H9 (cell line): ENCODE measurements around the gene C15orf62. TPM values are rescaled to one million over a fixed set of nuclear protein-coding genes. Genes with fewer than 3 reads are reported as not detected.
A peak's percentile ranks its signal among the peaks of the same experiment; 100 is the strongest.

ENCODE experiments used
- DNase-seq: peaks from one replicate; pipeline ENCODE4 v3.0.0-alpha.2; 2017
- H2AFZ ChIP-seq: one replicate; pipeline ENCODE4 v1.6.1; 2013; ENCODE audit warnings: mild to moderate bottlenecking, low read length, control low read depth, moderate library complexity
- H2AK5ac ChIP-seq: 2 replicates; pipeline ENCODE4 v1.6.1; 2013; ENCODE audit warnings: low read length, control low read depth, mixed read lengths; ENCODE audit not compliant: insufficient read length
- H2BK120ac ChIP-seq: one replicate; pipeline ENCODE4 v1.6.1; 2013; ENCODE audit warnings: low read depth, mild to moderate bottlenecking, low read length, control low read depth, inconsistent platforms; ENCODE audit not compliant: poor library complexity, severe bottlenecking
- H2BK12ac ChIP-seq: 2 replicates; pipeline ENCODE4 v1.6.1; 2013; ENCODE audit warnings: low read length, control low read depth, mixed read lengths, low read depth; ENCODE audit not compliant: insufficient read length
- H2BK15ac ChIP-seq: 2 replicates; pipeline ENCODE4 v1.6.1; 2013; ENCODE audit warnings: low read depth, low read length, control low read depth
- H2BK20ac ChIP-seq: one replicate; pipeline ENCODE4 v1.6.1; 2013; ENCODE audit warnings: low read depth, mild to moderate bottlenecking, low read length, control low read depth, inconsistent platforms; ENCODE audit not compliant: poor library complexity, severe bottlenecking
- H2BK5ac ChIP-seq: 2 replicates; pipeline ENCODE4 v1.6.1; 2013; ENCODE audit warnings: low read length, control low read depth, mixed read lengths; ENCODE audit not compliant: insufficient read length
- H3K14ac ChIP-seq: 2 replicates; pipeline ENCODE4 v1.6.1; 2013; ENCODE audit warnings: low read length, control low read depth; ENCODE audit not compliant: insufficient read depth
- H3K18ac ChIP-seq: 2 replicates; pipeline ENCODE4 v1.6.1; 2013; ENCODE audit warnings: low read depth, mild to moderate bottlenecking, mixed read lengths, low read length, control low read depth; ENCODE audit not compliant: insufficient read length
- H3K23ac ChIP-seq: 2 replicates; pipeline ENCODE4 v1.6.1; 2013; ENCODE audit warnings: low read length, control low read depth, mixed read lengths, low read depth; ENCODE audit not compliant: insufficient read length
- H3K23me2 ChIP-seq: 2 replicates; pipeline ENCODE4 v1.6.1; 2013; ENCODE audit warnings: low read depth, mild to moderate bottlenecking, mixed read lengths, low read length, control low read depth; ENCODE audit not compliant: insufficient read length, poor library complexity, severe bottlenecking
- H3K27ac ChIP-seq: 2 replicates; pipeline ENCODE4 v1.5.1; 2013; ENCODE audit warnings: low read length, control low read depth, mixed read lengths, low read depth; ENCODE audit not compliant: insufficient read length
- H3K27me3 ChIP-seq: 2 replicates; pipeline ENCODE4 v1.6.1; 2013; ENCODE audit warnings: low read length, control low read depth, inconsistent platforms; ENCODE audit not compliant: insufficient read depth
- H3K4ac ChIP-seq: 2 replicates; pipeline ENCODE4 v1.6.1; 2013; ENCODE audit warnings: low read depth, mild to moderate bottlenecking, control low read depth, inconsistent platforms, low read length, moderate library complexity
- H3K4me1 ChIP-seq: 2 replicates; pipeline ENCODE4 v1.6.1; 2013; ENCODE audit warnings: low read length, control low read depth, inconsistent platforms; ENCODE audit not compliant: insufficient read depth
- H3K4me2 ChIP-seq: 2 replicates; pipeline ENCODE4 v1.6.1; 2013; ENCODE audit warnings: low read length, control low read depth, mixed read lengths; ENCODE audit not compliant: insufficient read length, insufficient read depth
- H3K56ac ChIP-seq: 2 replicates; pipeline ENCODE4 v1.6.1; 2013; ENCODE audit warnings: low read depth, mild to moderate bottlenecking, mixed read lengths, low read length, control low read depth; ENCODE audit not compliant: insufficient read length
- H3K79me1 ChIP-seq: 2 replicates; pipeline ENCODE4 v1.6.1; 2013; ENCODE audit warnings: low read depth, mild to moderate bottlenecking, moderate library complexity, low read length, control low read depth, inconsistent platforms; ENCODE audit not compliant: insufficient read depth, poor library complexity, severe bottlenecking
- H3K79me2 ChIP-seq: 2 replicates; pipeline ENCODE4 v1.6.1; 2013; ENCODE audit warnings: low read length, control low read depth, inconsistent platforms; ENCODE audit not compliant: insufficient read depth
- H3K9ac ChIP-seq: 2 replicates; pipeline ENCODE4 v1.6.1; 2013; ENCODE audit warnings: low read length, control low read depth, mixed read lengths; ENCODE audit not compliant: insufficient read length; ENCODE audit errors: extremely low read depth
- H3K9me3 ChIP-seq: one replicate; pipeline ENCODE4 v1.6.1; 2013; ENCODE audit warnings: low read depth, low read length, inconsistent platforms; ENCODE audit not compliant: control insufficient read depth
- H3T11ph ChIP-seq: one replicate; pipeline ENCODE4 v1.6.1; 2013; ENCODE audit warnings: mild to moderate bottlenecking, low read length, control low read depth, inconsistent platforms
- H4K20me1 ChIP-seq: one replicate; pipeline ENCODE4 v1.6.1; 2013; ENCODE audit not compliant: control insufficient read depth, insufficient read length, insufficient read depth
- H4K5ac ChIP-seq: 2 replicates; pipeline ENCODE4 v1.6.1; 2013; ENCODE audit warnings: low read depth, mild to moderate bottlenecking, mixed read lengths, low read length, control low read depth; ENCODE audit not compliant: insufficient read length
- H4K8ac ChIP-seq: replicated peaks from 2 replicates; pipeline ENCODE4 v1.6.1; 2013; ENCODE audit warnings: low read length, control low read depth, mixed read lengths, low read depth; ENCODE audit not compliant: insufficient read length
- H4K91ac ChIP-seq: 2 replicates; pipeline ENCODE4 v1.6.1; 2013; ENCODE audit warnings: low read depth, mild to moderate bottlenecking, moderate library complexity, mixed read lengths, low read length, control low read depth; ENCODE audit not compliant: insufficient read length
- H3K27ac Mint-ChIP-seq, 3 experiments: 2 replicates in 2 of 3; 3 replicates in 1 of 3; pipeline ENCODE4 v1.8.0; 2020 to 2021; ENCODE audit warnings: mixed read lengths in 3 of 3, mild to moderate bottlenecking in 1 of 3, moderate library complexity in 1 of 3
- H3K27me3 Mint-ChIP-seq: 2 replicates; pipeline ENCODE4 v1.8.0; 2021; ENCODE audit warnings: low read depth, mild to moderate bottlenecking, moderate library complexity, mixed read lengths
- H3K36me3 Mint-ChIP-seq, 3 experiments: 2 replicates in 2 of 3; 3 replicates in 1 of 3; pipeline ENCODE4 v1.8.0; 2020 to 2021; ENCODE audit warnings: low read depth in 3 of 3, mixed read lengths in 3 of 3; ENCODE audit not compliant: insufficient read depth in 1 of 3
- H3K4me1 Mint-ChIP-seq, 2 experiments: 2 replicates each; pipeline ENCODE4 v1.8.0; 2020; ENCODE audit warnings: mixed read lengths in 2 of 2
- H3K4me3 Mint-ChIP-seq, 2 experiments: 2 replicates in 1 of 2; 3 replicates in 1 of 2; pipeline ENCODE4 v1.8.0; 2020 to 2021; ENCODE audit warnings: mild to moderate bottlenecking in 2 of 2, mixed read lengths in 2 of 2, moderate library complexity in 1 of 2
- H3K9me3 Mint-ChIP-seq, 2 experiments: 2 replicates in 1 of 2; 3 replicates in 1 of 2; pipeline ENCODE4 v1.8.0; 2020; ENCODE audit warnings: mild to moderate bottlenecking in 2 of 2, mixed read lengths in 2 of 2, moderate library complexity in 1 of 2
- whole genome bisulfite sequencing: extraction: QIAGEN DNeasy Blood & Tissue Kit; methylation state at CpG from one replicate; pipeline ENCODE4 v1.1.7; 2013; ENCODE audit warnings: missing lambda C conversion rate, low lambda C conversion rate, mixed read lengths; ENCODE audit not compliant: insufficient read length; ENCODE audit errors: extremely low coverage; 5-methylcytosine and 5-hydroxymethylcytosine counted together
- total RNA-seq: library from RNA; stranded (reverse); gene quantifications from 2 replicates; pipeline ENCODE4 v1.2.1, GENCODE V29; 2021
- TF ChIP-seq, protein P1 (sequence below): fragments of 200-600 bp; sonication (generic); conservative IDR thresholded peaks from 3 replicates; pipeline ENCODE4 v1.8.0; 2021; ENCODE audit warnings: antibody characterized with exemption, mild to moderate bottlenecking

Gene C15orf62
- total RNA-seq, 1 experiment from 2014 or later = 0.70 TPM

DNA sequence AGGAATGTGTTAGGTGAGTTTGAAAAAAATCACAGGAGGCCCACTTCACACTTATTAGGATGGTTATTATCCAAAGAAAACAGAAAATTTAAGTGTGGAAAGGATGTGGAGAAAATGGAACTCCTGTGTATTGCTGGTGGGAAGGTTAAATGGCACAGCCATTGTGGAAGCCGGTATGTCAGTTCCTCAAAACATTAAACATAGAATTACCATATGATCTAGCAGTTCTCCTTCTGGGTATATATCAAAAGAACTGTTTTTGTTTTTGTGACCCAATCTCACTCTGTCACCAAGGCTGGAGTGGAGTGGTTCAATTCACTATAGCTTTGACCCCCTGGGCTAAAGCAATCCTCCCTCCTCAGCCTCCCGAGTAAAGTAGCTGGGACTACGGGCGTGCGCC is 26.7 kb downstream of the C15orf62 start:
- no peak overlapping the region for H3K23ac ChIP-seq
- H2BK5ac ChIP-seq = no peak overlapping the region
- Mint-ChIP-seq H3K9me3 (no peaks in the 10 kb centered on the region), H3K4me1 (peaks cover 32 to 38% of the 10 kb centered on the region in 2 experiments), H3K36me3 (peaks cover 13 to 21% (median 14%) of the 10 kb centered on the region in 3 experiments; a peak in 5 of 7 replicates), H3K4me3 (no peak overlapping the region), H3K27me3 (no peaks in the 10 kb centered on the region), H3K27ac (peak overlapping the region in 2 of 3 experiments; percentile 37 to 89; a peak in 3 of 7 replicates)
- H3K9ac ChIP-seq = no peak overlapping the region
- H3T11ph ChIP-seq = no peak overlapping the region
- H3K79me2 ChIP-seq = no peaks in the 10 kb centered on the region
- H3K23me2 ChIP-seq = no peaks in the 10 kb centered on the region
- no peak overlapping the region for H4K91ac ChIP-seq
- TF ChIP-seq, protein P1, sequence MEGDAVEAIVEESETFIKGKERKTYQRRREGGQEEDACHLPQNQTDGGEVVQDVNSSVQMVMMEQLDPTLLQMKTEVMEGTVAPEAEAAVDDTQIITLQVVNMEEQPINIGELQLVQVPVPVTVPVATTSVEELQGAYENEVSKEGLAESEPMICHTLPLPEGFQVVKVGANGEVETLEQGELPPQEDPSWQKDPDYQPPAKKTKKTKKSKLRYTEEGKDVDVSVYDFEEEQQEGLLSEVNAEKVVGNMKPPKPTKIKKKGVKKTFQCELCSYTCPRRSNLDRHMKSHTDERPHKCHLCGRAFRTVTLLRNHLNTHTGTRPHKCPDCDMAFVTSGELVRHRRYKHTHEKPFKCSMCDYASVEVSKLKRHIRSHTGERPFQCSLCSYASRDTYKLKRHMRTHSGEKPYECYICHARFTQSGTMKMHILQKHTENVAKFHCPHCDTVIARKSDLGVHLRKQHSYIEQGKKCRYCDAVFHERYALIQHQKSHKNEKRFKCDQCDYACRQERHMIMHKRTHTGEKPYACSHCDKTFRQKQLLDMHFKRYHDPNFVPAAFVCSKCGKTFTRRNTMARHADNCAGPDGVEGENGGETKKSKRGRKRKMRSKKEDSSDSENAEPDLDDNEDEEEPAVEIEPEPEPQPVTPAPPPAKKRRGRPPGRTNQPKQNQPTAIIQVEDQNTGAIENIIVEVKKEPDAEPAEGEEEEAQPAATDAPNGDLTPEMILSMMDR = no peak
- no peak overlapping the region for H2AK5ac ChIP-seq
- H3K56ac ChIP-seq = no peak overlapping the region
- no peak overlapping the region for H2BK120ac ChIP-seq
- no peak overlapping the region for H4K8ac ChIP-seq
- H2AFZ ChIP-seq = no peak overlapping the region
- H3K18ac ChIP-seq = no peak overlapping the region
- H3K4me2 ChIP-seq = no peak overlapping the region
- H2BK12ac ChIP-seq = no peak overlapping the region
- WGBS = no CpG with 5 or more reads among the region's 5 CpGs
- no peak overlapping the region for H2BK15ac ChIP-seq
- H4K5ac ChIP-seq = no peak overlapping the region
- H3K14ac ChIP-seq = no peak overlapping the region
- no peak for DNase-seq
- H3K79me1 ChIP-seq = no peaks in the 10 kb centered on the region
- no peaks in the 10 kb centered on the region for H4K20me1 ChIP-seq
- H3K27ac ChIP-seq = no peak overlapping the region
- no peaks in the 10 kb centered on the region for H3K9me3 ChIP-seq
- H2BK20ac ChIP-seq = no peak overlapping the region
- no peaks in the 10 kb centered on the region for H3K27me3 ChIP-seq
- H3K4ac ChIP-seq = no peak overlapping the region
- peaks cover 12% of the 10 kb centered on the region; the same call in 1 of the 2 replicates for H3K4me1 ChIP-seq
